Measurements from ENCODE around the gene TUBB6.

GRCh38 chr18:12342661-12343060, 34.6 kb downstream of the TUBB6 start:
- TF ChIP-seq, protein P1, sequence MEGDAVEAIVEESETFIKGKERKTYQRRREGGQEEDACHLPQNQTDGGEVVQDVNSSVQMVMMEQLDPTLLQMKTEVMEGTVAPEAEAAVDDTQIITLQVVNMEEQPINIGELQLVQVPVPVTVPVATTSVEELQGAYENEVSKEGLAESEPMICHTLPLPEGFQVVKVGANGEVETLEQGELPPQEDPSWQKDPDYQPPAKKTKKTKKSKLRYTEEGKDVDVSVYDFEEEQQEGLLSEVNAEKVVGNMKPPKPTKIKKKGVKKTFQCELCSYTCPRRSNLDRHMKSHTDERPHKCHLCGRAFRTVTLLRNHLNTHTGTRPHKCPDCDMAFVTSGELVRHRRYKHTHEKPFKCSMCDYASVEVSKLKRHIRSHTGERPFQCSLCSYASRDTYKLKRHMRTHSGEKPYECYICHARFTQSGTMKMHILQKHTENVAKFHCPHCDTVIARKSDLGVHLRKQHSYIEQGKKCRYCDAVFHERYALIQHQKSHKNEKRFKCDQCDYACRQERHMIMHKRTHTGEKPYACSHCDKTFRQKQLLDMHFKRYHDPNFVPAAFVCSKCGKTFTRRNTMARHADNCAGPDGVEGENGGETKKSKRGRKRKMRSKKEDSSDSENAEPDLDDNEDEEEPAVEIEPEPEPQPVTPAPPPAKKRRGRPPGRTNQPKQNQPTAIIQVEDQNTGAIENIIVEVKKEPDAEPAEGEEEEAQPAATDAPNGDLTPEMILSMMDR (IDR thresholded peaks at IDR 0.05) = no peak
- TF ChIP-seq POLR2A (IDR thresholded peaks at IDR 0.05) = no peak

All from right lobe of liver (tissue), 4 donors.